Sciatic nerve (tissue), 2 donors: Measurements from ENCODE around the gene GPRIN1. TPM values are rescaled to one million over a fixed set of nuclear protein-coding genes. Genes with fewer than 3 reads are reported as not detected.
"Not testable (repeated sequence)": the region's sequence is repeated elsewhere in the genome, so short reads cannot be mapped to it uniquely, and the experiment has no call there.

Experiments
- ATAC-seq: fragments of 200-7000 bp; cut with Tn5 transposase; one replicate; pipeline ENCODE4 v1.9.1; 2020; ENCODE audit warnings: mild to moderate bottlenecking, moderate library complexity
- DNase-seq: peaks from one replicate; pipeline ENCODE4 v3.0.0-alpha.2; 2020; ENCODE audit warnings: low spot score
- intact Hi-C: fragments of 100-400 bp; cut with DNase I; formaldehyde crosslinking; loops from one replicate; pipeline ENCODE4 v1.14.2; 2022
- total RNA-seq: library from RNA; stranded (reverse); fragmentation: NEBNext Ultra II Directional; extraction: Animal tissue kit (Norgen Biotek cat#: 25700); gene quantifications from one replicate; pipeline ENCODE4 v1.2.1, GENCODE V29; 2021
- donor health status: DM: no; HTN: no; CAD: no.
- donor health status: DM: no; HTN: no; CAD: no.

GPRIN1 gene
- total RNA-seq, 1 donor from 2014 or later: 0.53 TPM

GRCh38 chr5:176606875-176607274, 3.1 kb downstream of the GPRIN1 start:
- ATAC-seq: no peak
- no peak for DNase-seq
- intact Hi-C loops: no loop called here

GRCh38 chr5:176606032-176606431, 3.9 kb downstream of the GPRIN1 start:
- no peak for DNase-seq
- intact Hi-C loops: no loop called here
- no peak for ATAC-seq

- intact Hi-C loops: no loop called here
- no peak for ATAC-seq
- DNase-seq: no peak
Observed at GRCh38 chr5:176603091-176603490, 6.9 kb downstream of the GPRIN1 start.

GRCh38 chr5:176601901-176602482, 8.0 kb downstream of the GPRIN1 start:
- no peak for ATAC-seq
- DNase-seq: no peak
- intact Hi-C loops: no loop called here

GRCh38 chr5:176599749-176600430, 10.1 kb downstream of the GPRIN1 start:
- not testable (repeated sequence) for ATAC-seq

GRCh38 chr5:176597417-176598389, 12.3 kb downstream of the GPRIN1 start:
- intact Hi-C loops: no loop called here
- ATAC-seq: no peak
- no peak for DNase-seq

More at GRCh38 chr5:176599749-176600430, 10.1 kb downstream of the GPRIN1 start:
- intact Hi-C loops, DNase-seq: not testable (repeated sequence)

GRCh38 chr5:176596689-176597416, 13.1 kb downstream of the GPRIN1 start:
- ATAC-seq (peak; percentile 44), DNase-seq (no peak)
- intact Hi-C loops: no loop called here

- no peak for ATAC-seq
- DNase-seq: no peak
- intact Hi-C loops: no loop called here
Observed at GRCh38 chr5:176596069-176596644, 13.8 kb downstream of the GPRIN1 start.

- ATAC-seq (no peak), DNase-seq (no peak)
- intact Hi-C loops: no loop called here
Observed at GRCh38 chr5:176595386-176595943, 14.5 kb downstream of the GPRIN1 start.

- intact Hi-C loops: no loop called here
- ATAC-seq: no peak
- no peak for DNase-seq
Observed at GRCh38 chr5:176594554-176594953, 15.4 kb downstream of the GPRIN1 start.

GRCh38 chr5:176593273-176593869, 16.6 kb downstream of the GPRIN1 start:
- ATAC-seq (no peak), DNase-seq (no peak)
- intact Hi-C loops: no loop called here

GRCh38 chr5:176592573-176592972, 17.4 kb downstream of the GPRIN1 start:
- intact Hi-C loops: no loop called here
- ATAC-seq: no peak
- no peak for DNase-seq

GRCh38 chr5:176591667-176592066, 18.3 kb downstream of the GPRIN1 start:
- intact Hi-C loops, DNase-seq, ATAC-seq: not testable (repeated sequence)

GRCh38 chr5:176590035-176590717, 19.8 kb downstream of the GPRIN1 start:
- intact Hi-C loops: no loop called here
- ATAC-seq (no peak), DNase-seq (no peak)

- DNase-seq: no peak
- no peak for ATAC-seq
- intact Hi-C loops: no loop called here
Observed at GRCh38 chr5:176589039-176589769, 20.8 kb downstream of the GPRIN1 start.

GRCh38 chr5:176588297-176588696, 21.7 kb downstream of the GPRIN1 start:
- intact Hi-C loops: no loop called here
- no peak for ATAC-seq
- DNase-seq: no peak

- intact Hi-C loops: no loop called here
- ATAC-seq (no peak), DNase-seq (no peak)
Observed at GRCh38 chr5:176587398-176587797, 22.6 kb downstream of the GPRIN1 start.
